Kidney (tissue), 14 donors: Measurements from ENCODE around the gene TSHZ2. TPM values are rescaled to one million over a fixed set of nuclear protein-coding genes. Genes with fewer than 3 reads are reported as not detected.
"Not testable (repeated sequence)": the region's sequence is repeated elsewhere in the genome, so short reads cannot be mapped to it uniquely, and the experiment has no call there.

Experiments used
- DNase-seq, 5 donors: peaks; one replicate each; pipeline ENCODE4 v3.0.0-alpha.2; 2013 to 2020
- FAIRE-seq: peaks from 2 replicates; lab custom pipeline; 2012; peaks lifted over from hg19 to GRCh38; lab: Jason Lieb, UNC
- H3K27ac ChIP-seq, 2 donors: one replicate each; pipeline ENCODE4 v1.7.0; 2013; ENCODE audit warnings: low read depth in 2 of 2, low read length in 2 of 2, inconsistent platforms in 1 of 2
- H3K27me3 ChIP-seq: one replicate; pipeline ENCODE4 v1.7.1; 2013; ENCODE audit warnings: low read length, inconsistent platforms; ENCODE audit not compliant: control insufficient read depth, insufficient read depth
- H3K36me3 ChIP-seq, 3 donors: one replicate each; pipeline versions ENCODE4 v1.7.0 to v1.7.1; 2013; ENCODE audit warnings: low read length in 3 of 3, control low read depth in 1 of 3, inconsistent platforms in 1 of 3; ENCODE audit not compliant: insufficient read depth in 3 of 3, control insufficient read depth in 2 of 3
- H3K4me1 ChIP-seq, 3 donors: one replicate each; pipeline versions ENCODE4 v1.7.0 to v1.7.1; 2013; ENCODE audit warnings: low read length in 3 of 3, inconsistent platforms in 1 of 3, low read depth in 1 of 3; ENCODE audit not compliant: control insufficient read depth in 2 of 3, insufficient read depth in 2 of 3
- H3K4me3 ChIP-seq, 3 donors: one replicate each; pipeline versions ENCODE4 v1.7.0 to v1.8.1; 2013; ENCODE audit warnings: low read length in 3 of 3, control low read depth in 1 of 3, inconsistent platforms in 1 of 3
- H3K9ac ChIP-seq, 3 donors: one replicate each; pipeline versions ENCODE4 v1.7.0 to v1.7.1; 2013; ENCODE audit warnings: low read length in 3 of 3, control low read depth in 1 of 3, inconsistent platforms in 1 of 3
- H3K9me3 ChIP-seq, 3 donors: one replicate each; pipeline versions ENCODE4 v1.7.0 to v1.7.1; 2013; ENCODE audit warnings: low read length in 3 of 3, control low read depth in 1 of 3, inconsistent platforms in 1 of 3; ENCODE audit not compliant: control insufficient read depth in 2 of 3, insufficient read depth in 1 of 3
- intact Hi-C: fragments of 100-400 bp; cut with DNase I; formaldehyde crosslinking; loops from one replicate; pipeline ENCODE4 v1.11.1; 2022
- polyA plus RNA-seq: library from polyadenylated mRNA; stranded (reverse); fragments of 350-450 nt; fragmentation: Illumina TruSeq; extraction: RNeasy Lipid Tissue Mini Kit (QIAGEN cat#74804); gene quantifications from one replicate; pipeline ENCODE4 v1.2.3, GENCODE V29; 2014; ENCODE audit warnings: low read depth, low replicate concordance; ENCODE audit not compliant: insufficient read depth
- total RNA-seq: library from RNA; stranded (reverse); fragmentation: NEBNext Ultra II Directional; extraction: Animal tissue kit (Norgen Biotek cat#: 25700); gene quantifications from one replicate; pipeline ENCODE4 v1.2.1, GENCODE V29; 2021
- TF ChIP-seq, protein P1 (sequence below): IDR thresholded peaks from 3 replicates; pipeline ENCODE4 v1.5.1; 2012; ENCODE audit warnings: mild to moderate bottlenecking, moderate library complexity, borderline replicate concordance; ENCODE audit not compliant: insufficient read depth; ENCODE audit errors: extremely low read depth
- donor health status: control.
- donor health status: control.
- donor health status: control.
- donor health status: control.
- donor health status: control.
- donor health status: DM: yes; HTN: yes; CAD: no.
- donor health status: Normal renal cell carcinoma (clear cell type).

The TSHZ2 gene
- total and polyA plus RNA-seq, 2 donors from 2014 or later = 0.86 to 15.5 TPM

- no peak overlapping the region for H3K27ac ChIP-seq
- no peaks in the 10 kb centered on the region for H3K36me3 ChIP-seq
- intact Hi-C loops = no loop called here
- DNase-seq = peak in 3 of 5 donors; percentile 41 to 81 (median 64)
- no peak for FAIRE-seq
- no peaks in the 10 kb centered on the region for H3K4me1 ChIP-seq
- no peaks in the 10 kb centered on the region for H3K27me3 ChIP-seq
- no peak overlapping the region for H3K4me3 ChIP-seq
- no peaks in the 10 kb centered on the region for H3K9me3 ChIP-seq
- no peak overlapping the region for H3K9ac ChIP-seq
- TF ChIP-seq, protein P1, sequence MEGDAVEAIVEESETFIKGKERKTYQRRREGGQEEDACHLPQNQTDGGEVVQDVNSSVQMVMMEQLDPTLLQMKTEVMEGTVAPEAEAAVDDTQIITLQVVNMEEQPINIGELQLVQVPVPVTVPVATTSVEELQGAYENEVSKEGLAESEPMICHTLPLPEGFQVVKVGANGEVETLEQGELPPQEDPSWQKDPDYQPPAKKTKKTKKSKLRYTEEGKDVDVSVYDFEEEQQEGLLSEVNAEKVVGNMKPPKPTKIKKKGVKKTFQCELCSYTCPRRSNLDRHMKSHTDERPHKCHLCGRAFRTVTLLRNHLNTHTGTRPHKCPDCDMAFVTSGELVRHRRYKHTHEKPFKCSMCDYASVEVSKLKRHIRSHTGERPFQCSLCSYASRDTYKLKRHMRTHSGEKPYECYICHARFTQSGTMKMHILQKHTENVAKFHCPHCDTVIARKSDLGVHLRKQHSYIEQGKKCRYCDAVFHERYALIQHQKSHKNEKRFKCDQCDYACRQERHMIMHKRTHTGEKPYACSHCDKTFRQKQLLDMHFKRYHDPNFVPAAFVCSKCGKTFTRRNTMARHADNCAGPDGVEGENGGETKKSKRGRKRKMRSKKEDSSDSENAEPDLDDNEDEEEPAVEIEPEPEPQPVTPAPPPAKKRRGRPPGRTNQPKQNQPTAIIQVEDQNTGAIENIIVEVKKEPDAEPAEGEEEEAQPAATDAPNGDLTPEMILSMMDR = no peak
These were observed 8.0 kb upstream of the TSHZ2 start for GRCh38 chr20:52964131-52964530.

- intact Hi-C loops = no loop called here
- no peaks in the 10 kb centered on the region for H3K27me3 ChIP-seq
These were observed 6.8 kb upstream of the TSHZ2 start for GRCh38 chr20:52965380-52965779.

GRCh38 chr20:52965819-52966218, 6.3 kb upstream of the TSHZ2 start:
- no peaks in the 10 kb centered on the region for H3K27me3 ChIP-seq
- intact Hi-C loops = no loop called here
- H3K4me1 ChIP-seq = no peaks in the 10 kb centered on the region
- H3K36me3 ChIP-seq = no peaks in the 10 kb centered on the region
- no peak overlapping the region for H3K27ac ChIP-seq
- no peak overlapping the region for H3K4me3 ChIP-seq
- no peak overlapping the region for H3K9ac ChIP-seq
- H3K9me3 ChIP-seq = no peaks in the 10 kb centered on the region
- FAIRE-seq (no peak), DNase-seq (no peak)
- TF ChIP-seq, protein P1 = no peak

More at GRCh38 chr20:52965380-52965779, 6.8 kb upstream of the TSHZ2 start:
- Histone ChIP-seq H3K4me3 (no peak overlapping the region), H3K27ac (no peak overlapping the region), H3K9ac (no peak overlapping the region), H3K4me1 (no peaks in the 10 kb centered on the region), H3K36me3 (no peaks in the 10 kb centered on the region), H3K9me3 (no peaks in the 10 kb centered on the region)
- DNase-seq (no peak), FAIRE-seq (no peak)
- TF ChIP-seq, protein P1 = no peak

DNA sequence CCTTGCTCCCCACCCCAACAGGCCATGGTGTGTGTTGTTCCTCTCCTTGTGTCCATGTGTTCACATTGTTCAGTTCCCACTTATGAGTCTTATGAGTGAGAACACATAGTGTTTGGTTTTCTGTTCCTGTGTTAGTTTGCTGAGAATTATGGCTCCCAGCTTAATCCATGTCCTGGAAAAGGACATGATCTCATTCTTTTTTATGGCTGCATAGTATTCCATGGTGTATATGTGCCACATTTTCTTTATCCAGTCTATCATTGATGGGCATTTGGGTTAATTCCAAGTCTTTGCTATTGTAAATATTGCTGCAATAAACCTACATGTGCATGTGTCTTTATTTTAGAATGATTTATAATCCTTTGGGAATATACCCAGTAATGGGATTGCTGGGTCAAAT, 5.6 kb upstream of the TSHZ2 start:
- H3K9me3 ChIP-seq, H3K36me3 ChIP-seq, DNase-seq, H3K27me3 ChIP-seq, intact Hi-C loops, FAIRE-seq, H3K9ac ChIP-seq, H3K27ac ChIP-seq, H3K4me1 ChIP-seq, H3K4me3 ChIP-seq: not testable (repeated sequence)
